SH-SY5Y (cell line): ENCODE results near the gene SERPINF2.

Experiments used
- GATA2 ChIP-seq: IDR thresholded peaks from 2 replicates; pipeline ENCODE4 v1.6.1; 2011; ENCODE audit warnings: mild to moderate bottlenecking, low read depth, low read length
- GATA3 ChIP-seq: IDR thresholded peaks from 2 replicates; pipeline ENCODE4 v1.6.1; 2011; ENCODE audit warnings: low read depth, mild to moderate bottlenecking, low read length, moderate library complexity

GRCh38 chr17:1783834-1784611 lies 41.4 kb downstream of the SERPINF2 start:
- TF ChIP-seq GATA2 (no peak), GATA3 (no peak)
